RWPE2 (cell line): ENCODE results near the gene CAPZA1.

Experiments used
- ATAC-seq: fragments of 200-7000 bp; cut with Tn5 transposase; 3 replicates; pipeline ENCODE4 v1.9.1; 2021; ENCODE audit warnings: low read depth
- DNase-seq: peaks from one replicate; pipeline ENCODE4 v3.0.0-alpha.2; 2020; ENCODE audit warnings: low spot score
- H3K27ac ChIP-seq: fragments of 450-650 bp; 2 replicates; pipeline ENCODE4 v1.5.1; 2017; ENCODE audit warnings: mild to moderate bottlenecking; ENCODE audit not compliant: poor library complexity, severe bottlenecking
- H3K27me3 ChIP-seq: fragments of 250-450 bp; sonication (Bioruptor Pico); 2 replicates; pipeline ENCODE4 v1.5.1; 2021; ENCODE audit warnings: mild to moderate bottlenecking, moderate library complexity; ENCODE audit not compliant: insufficient read depth, poor library complexity, severe bottlenecking
- H3K36me3 ChIP-seq: fragments of 250-450 bp; sonication (Bioruptor Pico); 2 replicates; pipeline ENCODE4 v1.5.1; 2020; ENCODE audit warnings: low read depth, mild to moderate bottlenecking, moderate library complexity
- H3K4me1 ChIP-seq: fragments of 250-450 bp; sonication (Bioruptor Pico); 2 replicates; pipeline ENCODE4 v1.5.1; 2021; ENCODE audit warnings: mild to moderate bottlenecking, moderate library complexity; ENCODE audit not compliant: insufficient read depth, poor library complexity, severe bottlenecking
- H3K4me3 ChIP-seq: fragments of 250-450 bp; sonication (Bioruptor Pico); 2 replicates; pipeline ENCODE4 v1.5.1; 2021; ENCODE audit warnings: mild to moderate bottlenecking, moderate library complexity; ENCODE audit not compliant: severe bottlenecking
- H3K9me3 ChIP-seq: fragments of 250-450 bp; sonication (Bioruptor Pico); 2 replicates; pipeline ENCODE4 v1.5.1; 2021; ENCODE audit warnings: mild to moderate bottlenecking, moderate library complexity; ENCODE audit not compliant: severe bottlenecking
- CTCF ChIP-seq: fragments of 450-650 bp; IDR thresholded peaks from one replicate; pipeline ENCODE4 v1.5.1; 2017; ENCODE audit warnings: mild to moderate bottlenecking, moderate library complexity; ENCODE audit not compliant: poor library complexity, severe bottlenecking

CAPZA1 gene

GRCh38 chr1:112693821-112694220 lies 74.2 kb downstream of the CAPZA1 start:
- peaks cover 79% of the 10 kb centered on the region for H3K36me3 ChIP-seq
- no peak overlapping the region for H3K27ac ChIP-seq
- no peaks in the 10 kb centered on the region for H3K9me3 ChIP-seq
- ATAC-seq = no peak
- no peaks in the 10 kb centered on the region for H3K27me3 ChIP-seq
- peaks cover under 1% of the 10 kb centered on the region for H3K4me1 ChIP-seq
- no peak for DNase-seq
- TF ChIP-seq CTCF = no peak
- no peak overlapping the region for H3K4me3 ChIP-seq

- DNase-seq (no peak), ATAC-seq (no peak)
- no peak overlapping the region for H3K27ac ChIP-seq
- TF ChIP-seq CTCF = no peak
- no peaks in the 10 kb centered on the region for H3K27me3 ChIP-seq
- peaks cover 79% of the 10 kb centered on the region for H3K36me3 ChIP-seq
- H3K9me3 ChIP-seq = no peaks in the 10 kb centered on the region
- peaks cover 4% of the 10 kb centered on the region for H3K4me1 ChIP-seq
- no peak overlapping the region for H3K4me3 ChIP-seq
Observed at GRCh38 chr1:112694363-112694929, 74.8 kb downstream of the CAPZA1 start.

- H3K4me1 ChIP-seq = peaks cover 8% of the 10 kb centered on the region
- TF ChIP-seq CTCF = no peak
- H3K27ac ChIP-seq = no peak overlapping the region
- no peaks in the 10 kb centered on the region for H3K27me3 ChIP-seq
- no peaks in the 10 kb centered on the region for H3K9me3 ChIP-seq
- DNase-seq (no peak), ATAC-seq (no peak)
- H3K36me3 ChIP-seq = peaks cover 79% of the 10 kb centered on the region
- no peak overlapping the region for H3K4me3 ChIP-seq
Observed at GRCh38 chr1:112695276-112695675, 75.6 kb downstream of the CAPZA1 start.

- DNase-seq (no peak), ATAC-seq (no peak)
- H3K9me3 ChIP-seq = no peaks in the 10 kb centered on the region
- H3K27ac ChIP-seq = no peak overlapping the region
- H3K4me3 ChIP-seq = no peak overlapping the region
- peaks cover 79% of the 10 kb centered on the region for H3K36me3 ChIP-seq
- peaks cover 23% of the 10 kb centered on the region for H3K4me1 ChIP-seq
- H3K27me3 ChIP-seq = no peaks in the 10 kb centered on the region
- no peak for TF ChIP-seq CTCF
Observed at GRCh38 chr1:112696578-112697314, 77.1 kb downstream of the CAPZA1 start.

GRCh38 chr1:112697781-112698201 lies 78.2 kb downstream of the CAPZA1 start:
- TF ChIP-seq CTCF = no peak
- H3K27me3 ChIP-seq = no peaks in the 10 kb centered on the region
- ATAC-seq (no peak), DNase-seq (no peak)
- no peaks in the 10 kb centered on the region for H3K9me3 ChIP-seq
- H3K4me1 ChIP-seq = peaks cover 26% of the 10 kb centered on the region
- no peak overlapping the region for H3K27ac ChIP-seq
- peaks cover 79% of the 10 kb centered on the region for H3K36me3 ChIP-seq
- no peak overlapping the region for H3K4me3 ChIP-seq
